DND-41 (cell line): ENCODE results near the gene BDH2.

ENCODE experiments used
- ATAC-seq: fragments of 200-7000 bp; cut with Tn5 transposase; 3 replicates; pipeline ENCODE4 v1.9.1; 2021; ENCODE audit warnings: low read depth; ENCODE audit not compliant: insufficient read depth
- DNase-seq: peaks from one replicate; pipeline ENCODE4 v3.0.0-alpha.2; 2020
- H2AFZ ChIP-seq: 2 replicates; pipeline ENCODE4 v1.6.0; 2012; ENCODE audit warnings: low read depth, low read length
- H3K27ac ChIP-seq: 2 replicates; pipeline ENCODE4 v1.5.1; 2012; ENCODE audit warnings: low read length, inconsistent platforms
- H3K27me3 ChIP-seq: fragments of 200-600 bp; sonication (generic); 2 replicates; pipeline ENCODE4 v1.6.0; 2012; ENCODE audit warnings: low read length, mild to moderate bottlenecking, inconsistent platforms; ENCODE audit not compliant: insufficient read depth, poor library complexity
- H3K36me3 ChIP-seq: 2 replicates; pipeline ENCODE4 v1.5.1; 2012; ENCODE audit warnings: low read length, inconsistent platforms; ENCODE audit not compliant: insufficient read depth
- H3K4me1 ChIP-seq: 2 replicates; pipeline ENCODE4 v1.5.1; 2012; ENCODE audit warnings: mild to moderate bottlenecking, low read length; ENCODE audit not compliant: insufficient read depth
- H3K4me2 ChIP-seq: 2 replicates; pipeline ENCODE4 v1.6.0; 2012; ENCODE audit warnings: mild to moderate bottlenecking, moderate library complexity, low read length, inconsistent platforms; ENCODE audit not compliant: insufficient read depth
- H3K4me3 ChIP-seq, 2 experiments: fragments of 200-600 bp in 1 of 2; shearing (Covaris generic) in 1 of 2; 2 replicates each; pipeline ENCODE4 v1.5.1; 2012 to 2016; ENCODE audit warnings: inconsistent platforms in 2 of 2, low read length in 2 of 2, mild to moderate bottlenecking in 2 of 2, low read depth in 1 of 2, moderate library complexity in 1 of 2
- H3K79me2 ChIP-seq: 2 replicates; pipeline ENCODE4 v1.6.0; 2012; ENCODE audit warnings: low read length, inconsistent platforms; ENCODE audit not compliant: insufficient read depth
- H3K9ac ChIP-seq: 2 replicates; pipeline ENCODE4 v1.6.0; 2012; ENCODE audit warnings: low read depth, mild to moderate bottlenecking, inconsistent platforms, low read length, moderate library complexity
- H3K9me3 ChIP-seq: 2 replicates; pipeline ENCODE4 v1.5.1; 2012; ENCODE audit warnings: low read length, moderate library complexity, mild to moderate bottlenecking, inconsistent platforms; ENCODE audit not compliant: insufficient read depth, severe bottlenecking
- H4K20me1 ChIP-seq: 2 replicates; pipeline ENCODE4 v1.6.0; 2012; ENCODE audit warnings: low read length; ENCODE audit not compliant: insufficient read depth
- CTCF ChIP-seq: IDR thresholded peaks from 2 replicates; pipeline ENCODE4 v1.5.1; 2012; ENCODE audit warnings: borderline replicate concordance, low read length, moderate library complexity, mild to moderate bottlenecking; ENCODE audit not compliant: poor library complexity, severe bottlenecking; ENCODE audit errors: extremely low read depth
- EZH2 ChIP-seq: IDR thresholded peaks from 3 replicates; pipeline ENCODE4 v1.6.1; 2012; ENCODE audit warnings: borderline replicate concordance, low read depth, mild to moderate bottlenecking, moderate library complexity, low read length, inconsistent platforms; ENCODE audit not compliant: severe bottlenecking

The BDH2 gene

GRCh38 chr4:103036169-103036568 is 63.5 kb downstream of the BDH2 start:
- DNase-seq (no peak), ATAC-seq (no peak)
- H2AFZ ChIP-seq: no peak overlapping the region
- H3K9me3 ChIP-seq: no peaks in the 10 kb centered on the region
- H3K9ac ChIP-seq: no peak overlapping the region
- H3K4me2 ChIP-seq: no peak overlapping the region
- H3K36me3 ChIP-seq: peaks cover 28% of the 10 kb centered on the region
- H3K4me3 ChIP-seq: no peak overlapping the region
- no peak overlapping the region for H3K27ac ChIP-seq
- H3K4me1 ChIP-seq: no peaks in the 10 kb centered on the region
- H3K79me2 ChIP-seq: no peaks in the 10 kb centered on the region
- no peak for TF ChIP-seq EZH2
- no peak for TF ChIP-seq CTCF
- no peaks in the 10 kb centered on the region for H4K20me1 ChIP-seq
- H3K27me3 ChIP-seq: no peaks in the 10 kb centered on the region

- Histone ChIP-seq H3K36me3 (peaks cover 43% of the 10 kb centered on the region), H3K9me3 (no peaks in the 10 kb centered on the region), H3K4me3 (no peak overlapping the region), H3K27me3 (no peaks in the 10 kb centered on the region), H3K79me2 (no peaks in the 10 kb centered on the region), H2AFZ (no peak overlapping the region), H4K20me1 (no peaks in the 10 kb centered on the region), H3K4me2 (no peak overlapping the region), H3K9ac (no peak overlapping the region), H3K4me1 (no peaks in the 10 kb centered on the region), H3K27ac (no peak overlapping the region)
- ATAC-seq: peak; percentile 91
- TF ChIP-seq CTCF: peak; percentile 66
- TF ChIP-seq EZH2: no peak
- DNase-seq: peak; percentile 24
These were observed 67.1 kb downstream of the BDH2 start for GRCh38 chr4:103032574-103032973.

- Histone ChIP-seq H3K27ac (no peak overlapping the region), H3K36me3 (peaks cover 39% of the 10 kb centered on the region; the same call in 1 of the 2 replicates), H3K79me2 (no peaks in the 10 kb centered on the region), H3K4me1 (no peaks in the 10 kb centered on the region), H3K9me3 (no peaks in the 10 kb centered on the region), H3K4me2 (no peak overlapping the region), H3K9ac (no peak overlapping the region), H2AFZ (no peak overlapping the region), H3K27me3 (no peaks in the 10 kb centered on the region), H4K20me1 (no peaks in the 10 kb centered on the region), H3K4me3 (no peak overlapping the region)
- ATAC-seq: no peak
- no peak for DNase-seq
- TF ChIP-seq EZH2 (no peak), CTCF (no peak)
These were observed 68.8 kb downstream of the BDH2 start for GRCh38 chr4:103030791-103031190.

- no peak overlapping the region for H3K9ac ChIP-seq
- no peak for DNase-seq
- H3K4me2 ChIP-seq: no peak overlapping the region
- TF ChIP-seq CTCF (no peak), EZH2 (no peak)
- H3K4me1 ChIP-seq: no peaks in the 10 kb centered on the region
- no peak overlapping the region for H3K27ac ChIP-seq
- H3K36me3 ChIP-seq: peaks cover 36% of the 10 kb centered on the region; the same call in 1 of the 2 replicates
- no peak for ATAC-seq
- H3K4me3 ChIP-seq: no peak overlapping the region
- no peaks in the 10 kb centered on the region for H3K9me3 ChIP-seq
- H2AFZ ChIP-seq: no peak overlapping the region
- no peaks in the 10 kb centered on the region for H4K20me1 ChIP-seq
- H3K27me3 ChIP-seq: no peaks in the 10 kb centered on the region
- no peaks in the 10 kb centered on the region for H3K79me2 ChIP-seq
These were observed 70.3 kb downstream of the BDH2 start for GRCh38 chr4:103029300-103029699.
